ENCODE measurements around the gene RD3L. TPM values are rescaled to one million over a fixed set of nuclear protein-coding genes. Genes with fewer than 3 reads are reported as not detected.

The RD3L gene
- total RNA-seq, 1 experiment from 2014 or later: not detected

DNA sequence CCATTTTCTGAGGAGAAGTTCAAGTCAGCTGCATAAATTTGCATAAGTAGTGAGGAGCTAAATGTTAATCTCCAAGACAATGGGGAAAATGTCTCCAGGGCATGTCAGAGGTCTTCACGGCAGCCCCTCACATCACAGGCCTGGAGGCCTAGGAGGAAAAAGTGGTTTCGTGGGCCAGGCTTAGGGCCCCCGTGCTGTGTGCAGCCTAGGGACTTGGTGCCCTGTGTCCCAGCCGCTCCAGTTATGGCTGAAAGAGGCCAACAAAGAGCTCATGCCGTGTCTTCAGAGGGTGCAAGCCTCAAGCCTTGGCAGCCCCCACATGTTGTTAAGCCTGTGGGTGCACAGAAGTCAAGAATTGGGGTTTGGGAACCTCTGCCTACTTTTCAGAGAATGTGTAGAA, 41.9 kb upstream of the RD3L start:
- Histone ChIP-seq H3K36me3 (ENCODE audit: control insufficient read depth in 1 of 2, insufficient read depth in 2 of 2, low read length in 2 of 2) (no peaks in the 10 kb centered on the region), H3K9ac (ENCODE audit: low read length) (no peak overlapping the region), H3K27me3 (ENCODE audit: insufficient read depth, low read length) (no peaks in the 10 kb centered on the region), H2AFZ (ENCODE audit: low read depth, low read length, poor library complexity, severe bottlenecking) (no peak overlapping the region), H3K4me1 (ENCODE audit: control insufficient read depth in 1 of 2, insufficient read depth in 2 of 2, low read length in 2 of 2) (no peaks in the 10 kb centered on the region), H3K9me2 (ENCODE audit: insufficient read depth) (no peaks in the 10 kb centered on the region), H3K27ac (ENCODE audit: low read depth, low read length) (no peak overlapping the region), H3K4me3 (replicated peaks in 1 of 2; ENCODE audit: low read depth in 1 of 2, low read length in 2 of 2) (no peak overlapping the region), H3K79me2 (ENCODE audit: insufficient read depth, low read length) (no peaks in the 10 kb centered on the region), H3K9me3 (ENCODE audit: control insufficient read depth in 1 of 2, insufficient read depth in 1 of 2, low read depth in 1 of 2, low read length in 2 of 2) (peaks cover 1 to 6% of the 10 kb centered on the region in 2 experiments; a peak in 2 of 4 replicates), H3K4me2 (ENCODE audit: low read length) (no peak overlapping the region), H4K20me1 (ENCODE audit: insufficient read depth) (no peaks in the 10 kb centered on the region)
- intact Hi-C loops (cut with micrococcal nuclease): no loop called here
- ChIA-PET POLR2A (no interaction called here), CTCF (no interaction called here), RAD21 (ENCODE audit: low non-redundant PET in 1 of 2, low total read pairs in 2 of 2, uncharacterized antibody in 2 of 2, unreplicated experiment in 2 of 2) (no interaction called here)
- no TSS peak for BruUV-seq (replicated peaks)
- ATAC-seq: no peak
- no peak for DNase-seq (ENCODE audit: low read depth, low spot score)
- TF ChIP-seq EGR1 (IDR thresholded peaks at IDR 0.05; ENCODE audit: low read depth): no peak
- no peak for TF ChIP-seq ZNF274 (IDR thresholded peaks at IDR 0.05; ENCODE audit: low read depth, low read length)
- TF ChIP-seq SIN3A (IDR thresholded peaks at IDR 0.05; ENCODE audit: low read depth): no peak
- TF ChIP-seq CBX3 (IDR thresholded peaks at IDR 0.05; ENCODE audit: low read depth): no peak
- TF ChIP-seq YY1 (IDR thresholded peaks at IDR 0.05; ENCODE audit: extremely low read depth, insufficient replicate concordance, low read depth, low read length): no peak
- TF ChIP-seq, protein P1, sequence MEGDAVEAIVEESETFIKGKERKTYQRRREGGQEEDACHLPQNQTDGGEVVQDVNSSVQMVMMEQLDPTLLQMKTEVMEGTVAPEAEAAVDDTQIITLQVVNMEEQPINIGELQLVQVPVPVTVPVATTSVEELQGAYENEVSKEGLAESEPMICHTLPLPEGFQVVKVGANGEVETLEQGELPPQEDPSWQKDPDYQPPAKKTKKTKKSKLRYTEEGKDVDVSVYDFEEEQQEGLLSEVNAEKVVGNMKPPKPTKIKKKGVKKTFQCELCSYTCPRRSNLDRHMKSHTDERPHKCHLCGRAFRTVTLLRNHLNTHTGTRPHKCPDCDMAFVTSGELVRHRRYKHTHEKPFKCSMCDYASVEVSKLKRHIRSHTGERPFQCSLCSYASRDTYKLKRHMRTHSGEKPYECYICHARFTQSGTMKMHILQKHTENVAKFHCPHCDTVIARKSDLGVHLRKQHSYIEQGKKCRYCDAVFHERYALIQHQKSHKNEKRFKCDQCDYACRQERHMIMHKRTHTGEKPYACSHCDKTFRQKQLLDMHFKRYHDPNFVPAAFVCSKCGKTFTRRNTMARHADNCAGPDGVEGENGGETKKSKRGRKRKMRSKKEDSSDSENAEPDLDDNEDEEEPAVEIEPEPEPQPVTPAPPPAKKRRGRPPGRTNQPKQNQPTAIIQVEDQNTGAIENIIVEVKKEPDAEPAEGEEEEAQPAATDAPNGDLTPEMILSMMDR (IDR thresholded peaks at IDR 0.05 in 2 of 3, conservative IDR thresholded peaks at IDR 0.05 in 1 of 3; ENCODE audit: borderline replicate concordance in 1 of 3, insufficient read depth in 1 of 3, low read depth in 2 of 3, low read length in 2 of 3): no peak
- no peak for TF ChIP-seq RAD21 (IDR thresholded peaks at IDR 0.05; ENCODE audit: low read depth)
- TF ChIP-seq, protein P2, sequence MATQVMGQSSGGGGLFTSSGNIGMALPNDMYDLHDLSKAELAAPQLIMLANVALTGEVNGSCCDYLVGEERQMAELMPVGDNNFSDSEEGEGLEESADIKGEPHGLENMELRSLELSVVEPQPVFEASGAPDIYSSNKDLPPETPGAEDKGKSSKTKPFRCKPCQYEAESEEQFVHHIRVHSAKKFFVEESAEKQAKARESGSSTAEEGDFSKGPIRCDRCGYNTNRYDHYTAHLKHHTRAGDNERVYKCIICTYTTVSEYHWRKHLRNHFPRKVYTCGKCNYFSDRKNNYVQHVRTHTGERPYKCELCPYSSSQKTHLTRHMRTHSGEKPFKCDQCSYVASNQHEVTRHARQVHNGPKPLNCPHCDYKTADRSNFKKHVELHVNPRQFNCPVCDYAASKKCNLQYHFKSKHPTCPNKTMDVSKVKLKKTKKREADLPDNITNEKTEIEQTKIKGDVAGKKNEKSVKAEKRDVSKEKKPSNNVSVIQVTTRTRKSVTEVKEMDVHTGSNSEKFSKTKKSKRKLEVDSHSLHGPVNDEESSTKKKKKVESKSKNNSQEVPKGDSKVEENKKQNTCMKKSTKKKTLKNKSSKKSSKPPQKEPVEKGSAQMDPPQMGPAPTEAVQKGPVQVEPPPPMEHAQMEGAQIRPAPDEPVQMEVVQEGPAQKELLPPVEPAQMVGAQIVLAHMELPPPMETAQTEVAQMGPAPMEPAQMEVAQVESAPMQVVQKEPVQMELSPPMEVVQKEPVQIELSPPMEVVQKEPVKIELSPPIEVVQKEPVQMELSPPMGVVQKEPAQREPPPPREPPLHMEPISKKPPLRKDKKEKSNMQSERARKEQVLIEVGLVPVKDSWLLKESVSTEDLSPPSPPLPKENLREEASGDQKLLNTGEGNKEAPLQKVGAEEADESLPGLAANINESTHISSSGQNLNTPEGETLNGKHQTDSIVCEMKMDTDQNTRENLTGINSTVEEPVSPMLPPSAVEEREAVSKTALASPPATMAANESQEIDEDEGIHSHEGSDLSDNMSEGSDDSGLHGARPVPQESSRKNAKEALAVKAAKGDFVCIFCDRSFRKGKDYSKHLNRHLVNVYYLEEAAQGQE (IDR thresholded peaks at IDR 0.05; ENCODE audit: low read depth): no peak
- TF ChIP-seq, protein P3, sequence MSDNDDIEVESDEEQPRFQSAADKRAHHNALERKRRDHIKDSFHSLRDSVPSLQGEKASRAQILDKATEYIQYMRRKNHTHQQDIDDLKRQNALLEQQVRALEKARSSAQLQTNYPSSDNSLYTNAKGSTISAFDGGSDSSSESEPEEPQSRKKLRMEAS (IDR thresholded peaks at IDR 0.05): no peak
- TF ChIP-seq POLR2AphosphoS5 (IDR thresholded peaks at IDR 0.05; ENCODE audit: low read depth, low read length): no peak
- no peak for TF ChIP-seq SP1 (IDR thresholded peaks at IDR 0.05; ENCODE audit: low read depth)
